HEK293 (cell line): Measurements from ENCODE around the gene PKP2.

Source experiments
- GLI2 ChIP-seq: fragments of 450-650 bp; formaldehyde crosslinking; IDR thresholded peaks from 2 replicates; pipeline ENCODE4; 2017; ENCODE audit warnings: missing biosample characterization, missing genetic modification characterization, low read depth, borderline replicate concordance
- GLIS2 ChIP-seq: fragments of 450-650 bp; formaldehyde crosslinking; IDR thresholded peaks from 2 replicates; pipeline ENCODE4 v1.5.1; 2016; ENCODE audit warnings: missing biosample characterization, missing genetic modification characterization
- KLF16 ChIP-seq: fragments of 450-650 bp; formaldehyde crosslinking; IDR thresholded peaks from 2 replicates; pipeline ENCODE4 v1.5.1; 2017; ENCODE audit warnings: missing biosample characterization, missing genetic modification characterization
- SALL2 ChIP-seq: fragments of 450-650 bp; formaldehyde crosslinking; IDR thresholded peaks from 2 replicates; pipeline ENCODE4 v1.5.0; 2017; ENCODE audit warnings: missing biosample characterization, mild to moderate bottlenecking, missing genetic modification characterization, borderline replicate concordance
- YY1 ChIP-seq: fragments of 450-650 bp; formaldehyde crosslinking; IDR thresholded peaks from 2 replicates; pipeline ENCODE4 v1.5.1; 2018; ENCODE audit warnings: missing biosample characterization, missing genetic modification characterization
- ZBTB21 ChIP-seq: fragments of 450-650 bp; formaldehyde crosslinking; IDR thresholded peaks from 2 replicates; pipeline ENCODE4 v1.5.1; 2017; ENCODE audit warnings: missing biosample characterization, missing genetic modification characterization
- ZBTB8A ChIP-seq: fragments of 450-650 bp; formaldehyde crosslinking; IDR thresholded peaks from 2 replicates; pipeline ENCODE4 v1.5.1; 2016; ENCODE audit warnings: missing biosample characterization, missing genetic modification characterization
- ZNF114 ChIP-seq: fragments of 450-650 bp; formaldehyde crosslinking; IDR thresholded peaks from 2 replicates; pipeline ENCODE4 v1.5.0; 2017; ENCODE audit warnings: missing biosample characterization, missing genetic modification characterization
- ZNF274 ChIP-seq, 2 experiments: fragments of 200-500 bp in 1 of 2; fragments of 450-650 bp in 1 of 2; sonication (Bioruptor generic) in 1 of 2; formaldehyde crosslinking in 1 of 2; IDR thresholded peaks; 2 replicates each; pipeline versions ENCODE4 v1.5.1 to v1.6.1; 2014 to 2016; ENCODE audit warnings: borderline replicate concordance in 1 of 2, inconsistent platforms in 1 of 2, low read length in 1 of 2, missing biosample characterization in 1 of 2, missing genetic modification characterization in 1 of 2
- ZNF366 ChIP-seq: fragments of 450-650 bp; formaldehyde crosslinking; conservative IDR thresholded peaks from 2 replicates; pipeline ENCODE4 v1.5.1; 2016; ENCODE audit warnings: missing biosample characterization, missing genetic modification characterization
- ZNF473 ChIP-seq: fragments of 450-650 bp; formaldehyde crosslinking; IDR thresholded peaks from 2 replicates; pipeline ENCODE4 v1.5.1; 2017; ENCODE audit warnings: missing biosample characterization, missing genetic modification characterization
- ZNF530 ChIP-seq: fragments of 450-650 bp; formaldehyde crosslinking; IDR thresholded peaks from 2 replicates; pipeline ENCODE4 v1.5.1; 2016; ENCODE audit warnings: low read depth, missing biosample characterization, missing genetic modification characterization
- TF ChIP-seq, protein P1 (sequence below): fragments of 450-650 bp; formaldehyde crosslinking; IDR thresholded peaks from 2 replicates; pipeline ENCODE4 v1.5.1; 2016; ENCODE audit warnings: missing biosample characterization, missing genetic modification characterization
- TF ChIP-seq, protein P2 (sequence below): fragments of 450-650 bp; IDR thresholded peaks from 2 replicates; pipeline ENCODE4 v1.5.1; 2018; ENCODE audit warnings: missing biosample characterization, missing genetic modification characterization

DNA sequence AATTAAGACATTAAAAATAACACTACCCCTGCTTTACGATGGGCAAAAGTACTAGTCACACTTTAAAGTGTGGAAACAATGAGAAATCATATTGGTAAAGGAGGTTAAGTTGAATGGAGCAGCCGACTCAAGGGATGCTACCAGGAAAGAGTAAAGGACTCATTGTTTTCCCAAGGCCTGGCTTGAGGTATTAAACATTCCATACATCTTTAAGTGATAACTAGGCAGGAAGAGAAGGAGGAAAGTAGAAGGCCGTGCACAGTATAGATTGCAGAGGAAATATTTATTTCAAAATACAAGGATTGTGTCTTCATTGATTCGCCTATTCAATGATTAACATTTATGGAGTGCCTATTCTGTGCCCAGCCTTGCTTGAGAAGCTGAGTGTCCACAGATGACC lies 120.3 kb downstream of the PKP2 start:
- TF ChIP-seq, protein P1, sequence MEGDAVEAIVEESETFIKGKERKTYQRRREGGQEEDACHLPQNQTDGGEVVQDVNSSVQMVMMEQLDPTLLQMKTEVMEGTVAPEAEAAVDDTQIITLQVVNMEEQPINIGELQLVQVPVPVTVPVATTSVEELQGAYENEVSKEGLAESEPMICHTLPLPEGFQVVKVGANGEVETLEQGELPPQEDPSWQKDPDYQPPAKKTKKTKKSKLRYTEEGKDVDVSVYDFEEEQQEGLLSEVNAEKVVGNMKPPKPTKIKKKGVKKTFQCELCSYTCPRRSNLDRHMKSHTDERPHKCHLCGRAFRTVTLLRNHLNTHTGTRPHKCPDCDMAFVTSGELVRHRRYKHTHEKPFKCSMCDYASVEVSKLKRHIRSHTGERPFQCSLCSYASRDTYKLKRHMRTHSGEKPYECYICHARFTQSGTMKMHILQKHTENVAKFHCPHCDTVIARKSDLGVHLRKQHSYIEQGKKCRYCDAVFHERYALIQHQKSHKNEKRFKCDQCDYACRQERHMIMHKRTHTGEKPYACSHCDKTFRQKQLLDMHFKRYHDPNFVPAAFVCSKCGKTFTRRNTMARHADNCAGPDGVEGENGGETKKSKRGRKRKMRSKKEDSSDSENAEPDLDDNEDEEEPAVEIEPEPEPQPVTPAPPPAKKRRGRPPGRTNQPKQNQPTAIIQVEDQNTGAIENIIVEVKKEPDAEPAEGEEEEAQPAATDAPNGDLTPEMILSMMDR (tag by site-specific recombination) = no peak
- no peak for TF ChIP-seq KLF16 (tag by site-specific recombination)
- TF ChIP-seq GLIS2 = no peak
- TF ChIP-seq ZNF473 (tag by site-specific recombination) = no peak
- no peak for TF ChIP-seq ZNF366 (tag by site-specific recombination)
- no peak for TF ChIP-seq ZNF274 (IDR thresholded peaks at IDR 0.05; ENCODE audit: low read length)
- no peak for TF ChIP-seq ZNF274 (tag by site-specific recombination; IDR thresholded peaks at IDR 0.05; ENCODE audit: borderline replicate concordance)
- TF ChIP-seq ZBTB21 = no peak
- TF ChIP-seq ZNF114 (tag by site-specific recombination) = no peak
- TF ChIP-seq GLI2 = no peak
- no peak for TF ChIP-seq YY1
- TF ChIP-seq SALL2 (tag by site-specific recombination) = no peak
- no peak for TF ChIP-seq ZBTB8A
- TF ChIP-seq ZNF530 (tag by site-specific recombination) = no peak
- TF ChIP-seq, protein P2, sequence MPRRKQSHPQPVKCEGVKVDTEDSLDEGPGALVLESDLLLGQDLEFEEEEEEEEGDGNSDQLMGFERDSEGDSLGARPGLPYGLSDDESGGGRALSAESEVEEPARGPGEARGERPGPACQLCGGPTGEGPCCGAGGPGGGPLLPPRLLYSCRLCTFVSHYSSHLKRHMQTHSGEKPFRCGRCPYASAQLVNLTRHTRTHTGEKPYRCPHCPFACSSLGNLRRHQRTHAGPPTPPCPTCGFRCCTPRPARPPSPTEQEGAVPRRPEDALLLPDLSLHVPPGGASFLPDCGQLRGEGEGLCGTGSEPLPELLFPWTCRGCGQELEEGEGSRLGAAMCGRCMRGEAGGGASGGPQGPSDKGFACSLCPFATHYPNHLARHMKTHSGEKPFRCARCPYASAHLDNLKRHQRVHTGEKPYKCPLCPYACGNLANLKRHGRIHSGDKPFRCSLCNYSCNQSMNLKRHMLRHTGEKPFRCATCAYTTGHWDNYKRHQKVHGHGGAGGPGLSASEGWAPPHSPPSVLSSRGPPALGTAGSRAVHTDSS = no peak
